GM19099 (cell line): ENCODE measurements around the gene CDK5RAP3.

Experiments
- POLR2A ChIP-seq: IDR thresholded peaks from 3 replicates; pipeline ENCODE4 v1.6.1; 2011; ENCODE audit warnings: low read depth; ENCODE audit not compliant: insufficient read length; ENCODE audit errors: extremely low read depth

CDK5RAP3 gene

DNA sequence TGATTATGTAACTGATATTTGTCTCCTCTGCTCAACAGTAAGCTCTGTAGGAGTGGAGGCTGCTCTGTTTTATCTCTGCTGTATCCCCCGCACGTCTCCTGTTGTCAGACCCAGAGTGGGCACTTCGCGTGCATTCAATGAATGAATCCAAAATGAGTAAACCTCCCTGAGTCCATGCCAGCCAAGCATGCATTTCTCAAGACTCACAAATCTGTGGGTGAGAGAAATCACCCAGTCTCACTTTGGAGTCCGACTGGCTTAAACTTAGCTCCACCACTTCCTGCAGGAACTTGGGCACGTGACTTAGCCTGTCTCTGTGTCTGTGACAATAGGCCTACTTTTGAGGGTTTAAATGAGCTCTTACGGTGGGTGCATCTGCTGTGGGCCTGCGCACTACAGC, 25.8 kb upstream of the CDK5RAP3 start:
- TF ChIP-seq POLR2A = no peak

DNA sequence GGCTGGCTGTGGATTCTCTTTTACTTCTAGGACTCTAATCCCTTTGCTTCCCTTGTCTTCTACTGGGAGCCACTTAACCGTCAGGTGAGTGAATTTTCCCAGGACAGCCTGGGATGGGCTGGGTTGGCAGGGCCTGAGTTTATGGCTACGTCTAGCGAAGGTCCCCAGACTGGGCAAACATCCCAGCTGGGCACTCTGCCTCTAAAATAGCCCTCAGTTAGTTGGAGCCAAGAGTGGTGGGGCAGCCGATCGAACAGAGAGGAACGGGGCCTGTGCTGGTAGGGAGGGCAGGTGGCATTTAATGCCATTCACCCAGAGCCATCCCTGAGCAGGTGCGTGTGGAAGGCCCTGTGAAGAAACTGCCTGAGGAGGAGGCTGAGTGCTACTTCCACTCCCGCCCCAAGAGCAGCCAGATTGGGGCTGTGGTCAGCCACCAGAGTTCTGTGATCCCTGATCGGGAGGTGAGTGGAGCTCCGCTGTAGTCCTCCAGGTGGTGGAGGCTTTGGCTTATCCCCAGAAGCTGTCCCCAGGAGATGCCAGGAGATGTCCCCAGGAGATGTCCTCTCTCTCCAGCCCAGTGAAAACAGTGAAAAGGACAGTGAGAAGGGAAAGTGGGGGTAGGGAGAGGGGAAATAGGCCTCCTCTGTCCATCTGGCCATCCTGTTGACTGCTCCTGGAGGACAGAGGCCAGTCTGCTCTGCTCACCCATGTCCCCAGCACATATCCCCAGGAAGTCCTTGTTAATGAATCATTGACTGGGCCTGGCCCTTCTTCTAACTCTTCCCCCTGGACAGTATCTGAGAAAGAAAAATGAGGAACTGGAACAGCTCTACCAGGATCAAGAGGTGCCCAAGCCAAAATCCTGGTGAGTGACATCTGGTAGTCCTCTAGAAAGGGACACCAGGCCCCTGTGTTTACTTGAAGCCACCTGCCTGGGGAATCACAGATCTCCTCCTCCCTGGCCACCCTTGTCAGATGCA, 25.1 kb upstream of the CDK5RAP3 start:
- TF ChIP-seq POLR2A = no peak

DNA sequence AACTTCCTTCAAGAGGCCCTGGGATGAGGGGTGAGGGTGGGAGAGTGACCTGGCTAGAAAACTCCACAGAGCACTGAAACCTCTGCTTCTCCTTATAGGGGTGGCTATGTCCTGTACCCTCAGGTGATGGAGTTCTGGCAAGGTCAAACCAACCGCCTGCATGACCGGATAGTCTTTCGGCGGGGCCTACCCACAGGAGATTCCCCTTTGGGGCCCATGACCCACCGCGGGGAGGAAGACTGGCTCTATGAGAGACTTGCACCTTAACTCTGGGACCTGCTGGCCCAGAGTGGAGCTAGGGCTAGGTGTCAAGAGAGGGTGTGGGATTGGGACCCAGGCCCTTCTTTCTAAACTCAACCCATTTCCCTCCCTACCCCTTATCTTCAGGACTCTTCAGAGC, 24.4 kb upstream of the CDK5RAP3 start:
- TF ChIP-seq POLR2A = no peak

DNA sequence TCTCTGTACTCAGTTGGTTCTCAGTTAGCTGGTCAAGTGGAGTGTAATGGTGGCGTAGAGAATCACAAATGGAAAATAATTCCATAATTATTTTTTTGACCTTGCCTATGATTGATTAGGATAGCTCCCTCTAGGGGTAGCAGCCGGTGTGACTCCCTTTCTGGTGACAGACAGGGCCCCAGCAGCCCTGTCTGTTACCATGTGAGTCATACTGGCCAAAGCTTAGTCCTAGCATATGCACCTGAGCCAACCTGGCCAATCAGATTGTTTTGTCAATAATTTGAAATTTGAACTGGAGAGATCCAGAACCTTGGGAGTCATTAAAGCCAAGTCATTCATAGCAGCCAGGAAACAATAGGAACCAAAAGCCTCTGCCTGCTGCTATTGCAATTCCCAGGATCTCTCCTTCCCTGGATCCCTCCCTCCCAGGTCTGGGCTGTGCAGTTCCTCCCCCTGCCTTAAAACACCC, 23.9 kb upstream of the CDK5RAP3 start:
- no peak for TF ChIP-seq POLR2A

DNA sequence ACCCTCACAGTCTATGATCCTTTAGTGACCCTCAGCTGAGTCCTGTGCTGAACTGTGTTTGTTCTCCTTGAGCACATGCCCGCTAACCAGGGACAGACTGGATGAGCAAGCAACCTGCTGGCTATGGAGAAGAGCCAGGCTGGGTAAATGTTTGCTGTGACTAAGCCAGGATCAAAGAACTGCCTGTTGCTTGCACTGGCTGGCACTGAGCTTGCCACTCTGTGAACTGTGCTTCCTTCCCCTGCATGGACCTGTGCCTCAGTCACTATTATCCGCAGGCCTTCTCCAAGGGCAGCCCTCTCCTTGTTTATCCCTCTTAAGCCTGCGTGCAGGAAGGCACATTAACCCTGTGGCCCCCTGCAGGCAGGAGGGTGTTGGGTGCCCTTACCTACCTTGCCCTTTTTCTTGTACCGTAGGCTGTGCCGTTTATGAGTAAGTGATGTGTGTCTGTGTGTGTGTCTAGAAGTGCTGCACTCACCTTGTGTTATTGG, 22.2 kb upstream of the CDK5RAP3 start:
- no peak for TF ChIP-seq POLR2A

DNA sequence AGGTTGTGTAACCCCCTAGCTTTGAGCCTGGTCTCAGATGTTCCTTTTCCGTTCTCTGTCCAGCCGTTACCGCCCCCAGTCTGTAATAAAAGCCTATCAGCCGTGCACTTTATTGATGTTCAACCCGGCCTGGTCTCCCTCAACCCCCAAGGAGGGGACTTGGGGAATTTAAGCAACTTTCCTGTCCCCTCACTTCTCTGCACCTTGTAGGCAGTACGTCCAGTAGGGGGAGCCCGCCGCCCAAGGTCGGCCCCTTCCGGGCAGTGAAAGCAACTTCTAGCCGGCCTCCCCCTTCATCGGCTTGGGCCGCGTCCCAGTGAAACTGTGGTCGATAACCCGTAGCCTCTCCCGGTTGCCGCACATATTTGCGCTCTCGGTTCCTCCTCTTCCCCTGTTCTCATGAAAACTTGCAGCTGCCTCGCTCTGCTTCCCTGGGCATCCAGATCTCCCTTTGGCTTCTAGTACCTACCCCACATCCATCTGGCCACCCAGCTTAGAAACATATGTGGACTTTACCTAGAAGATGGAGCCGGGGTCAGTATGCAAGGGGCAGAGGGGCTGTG, 21.6 kb upstream of the CDK5RAP3 start:
- peak; percentile 28 for TF ChIP-seq POLR2A

DNA sequence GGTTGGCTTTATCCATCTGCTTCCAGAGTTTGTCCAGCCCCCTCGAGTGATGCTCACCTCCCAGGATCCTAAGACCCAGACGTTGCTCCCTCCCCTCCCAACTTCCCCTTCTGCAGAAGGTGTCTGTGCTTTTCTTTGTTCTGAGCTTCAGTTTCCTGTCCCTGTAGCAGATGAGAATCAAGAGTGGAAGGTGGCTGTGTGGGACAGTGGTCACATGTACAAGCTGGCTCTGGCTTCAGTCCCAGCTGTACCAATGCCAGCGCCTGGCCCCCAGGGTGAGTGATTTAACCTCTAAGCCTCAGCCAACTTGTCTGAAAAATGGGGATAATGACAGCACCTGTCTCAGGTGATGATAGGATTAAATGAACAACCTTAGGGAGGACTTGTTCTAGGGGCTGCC, 21.0 kb upstream of the CDK5RAP3 start:
- TF ChIP-seq POLR2A = no peak

DNA sequence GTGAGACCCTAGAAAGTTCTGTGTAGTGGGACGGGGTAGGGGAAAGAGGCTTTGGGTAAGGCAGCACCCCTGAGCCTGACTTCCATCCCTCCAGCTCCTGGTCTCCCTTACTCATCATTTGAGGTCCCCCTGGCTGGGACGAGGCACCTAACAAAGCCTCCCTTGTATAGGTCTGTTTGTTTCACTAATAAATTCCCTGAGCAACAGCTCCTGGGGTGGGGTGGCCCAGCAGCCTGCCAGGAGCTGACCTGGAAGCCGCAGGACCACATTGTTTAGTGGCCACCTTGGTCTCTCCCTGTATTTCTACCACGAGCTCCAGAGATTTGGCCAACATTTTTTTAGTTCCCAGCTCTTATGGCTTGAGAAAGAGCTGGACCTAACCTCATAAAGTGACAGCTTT, 20.5 kb upstream of the CDK5RAP3 start:
- no peak for TF ChIP-seq POLR2A

DNA sequence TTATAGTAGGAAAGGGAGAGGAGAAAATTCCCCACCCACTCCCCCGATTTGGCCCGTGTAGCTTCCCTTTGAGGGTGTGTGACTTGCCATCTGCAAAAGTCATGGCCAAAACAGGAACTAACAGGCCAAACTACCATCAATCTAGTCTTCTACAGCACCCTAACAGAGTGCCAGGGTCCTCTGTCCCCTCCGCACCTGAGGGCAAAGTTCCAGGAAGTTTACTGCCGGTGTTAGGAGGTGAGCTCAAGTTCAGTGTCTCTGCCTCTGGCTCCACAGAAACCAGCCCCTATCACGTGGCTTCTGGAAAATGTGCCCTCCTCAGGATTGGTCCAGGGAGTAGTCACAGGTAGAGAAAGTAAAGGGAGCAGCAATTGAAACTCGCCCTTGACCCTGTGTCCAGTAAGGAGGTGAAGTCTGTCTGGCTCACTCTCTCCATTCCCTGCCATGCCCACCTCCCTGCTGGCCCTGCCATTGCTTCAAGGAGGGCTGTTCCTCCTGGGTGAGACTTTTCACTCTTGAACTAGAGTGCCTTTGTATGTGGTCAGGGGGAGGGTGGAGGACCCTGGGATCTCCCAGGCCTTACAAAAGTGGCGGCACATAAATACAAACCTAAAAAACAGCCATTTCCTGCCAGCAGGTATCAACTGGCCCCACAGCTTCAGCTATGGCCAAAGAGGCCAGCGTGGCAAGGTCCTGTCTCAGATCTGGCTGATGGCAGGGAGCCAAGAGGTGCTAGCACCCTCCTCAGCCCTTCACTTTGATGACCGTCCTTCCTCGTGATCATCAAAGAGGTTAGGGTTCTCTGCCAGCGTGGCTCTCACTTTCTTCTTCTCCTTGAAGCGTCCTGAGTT, 18.5 kb upstream of the CDK5RAP3 start:
- no peak for TF ChIP-seq POLR2A

DNA sequence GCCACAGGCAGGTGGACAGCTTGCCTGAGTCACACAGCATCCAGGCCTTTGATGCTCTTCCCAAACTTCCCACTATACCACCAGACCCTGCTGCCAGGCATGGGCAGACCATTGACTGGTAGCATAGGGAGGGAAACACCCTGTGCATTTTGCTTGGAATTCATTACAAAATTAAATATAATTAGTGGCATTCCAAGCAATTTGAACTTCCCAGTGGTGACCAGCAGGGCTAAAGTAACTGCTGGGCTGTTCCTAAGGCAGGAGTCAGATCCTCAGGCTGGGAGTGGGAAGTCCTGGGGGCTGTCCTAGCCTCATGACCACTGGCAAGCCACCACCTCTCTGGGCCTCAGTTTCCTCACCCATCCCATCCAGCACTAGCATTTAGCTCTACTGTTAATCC, 17.0 kb upstream of the CDK5RAP3 start:
- no peak for TF ChIP-seq POLR2A

DNA sequence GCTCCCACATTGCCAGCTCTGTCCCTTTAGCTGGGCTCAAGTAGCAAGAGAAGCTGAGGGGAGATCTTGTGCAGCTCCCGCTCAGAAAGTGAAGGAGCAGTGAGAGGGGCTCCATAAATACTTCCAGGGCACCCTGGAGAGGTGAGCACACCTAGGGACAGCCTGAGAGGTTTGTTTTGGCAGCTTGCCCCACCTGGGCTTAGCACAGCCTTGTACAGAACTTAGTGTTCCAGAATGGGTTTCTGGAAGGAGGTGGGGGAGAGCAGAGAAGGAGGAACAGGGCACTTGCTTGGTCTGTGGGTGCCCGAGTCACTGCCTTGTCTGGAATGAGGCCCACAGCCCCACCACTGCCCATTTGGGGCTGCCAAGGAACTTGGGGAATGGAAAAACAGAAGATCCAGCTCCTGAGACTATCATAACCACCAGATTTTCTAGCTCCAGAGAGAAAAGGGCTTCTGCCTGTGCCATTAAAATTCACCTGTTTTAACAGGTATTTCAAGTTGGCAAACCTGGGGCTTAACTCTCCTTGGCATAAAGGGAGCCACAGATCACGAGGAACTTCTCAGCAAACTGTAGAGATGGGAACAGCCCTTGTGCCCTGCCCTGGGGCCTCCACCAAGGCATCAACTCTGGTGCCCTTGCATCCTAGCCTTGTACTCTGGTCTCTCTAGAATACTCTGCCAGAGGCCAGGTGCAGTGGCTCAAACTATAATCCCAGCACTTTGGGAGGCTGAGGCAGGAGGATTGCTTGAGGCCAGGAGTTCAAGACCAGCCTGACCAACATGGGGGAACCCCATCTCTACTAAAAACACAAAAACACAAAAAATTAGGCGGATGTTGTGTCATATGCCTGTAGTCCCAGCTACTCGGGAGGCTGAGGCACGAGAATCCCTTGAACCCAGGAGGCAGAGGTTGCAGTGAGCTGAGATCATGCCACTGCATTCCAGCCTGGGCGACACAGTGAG, 15.1 kb upstream of the CDK5RAP3 start:
- TF ChIP-seq POLR2A = no peak

DNA sequence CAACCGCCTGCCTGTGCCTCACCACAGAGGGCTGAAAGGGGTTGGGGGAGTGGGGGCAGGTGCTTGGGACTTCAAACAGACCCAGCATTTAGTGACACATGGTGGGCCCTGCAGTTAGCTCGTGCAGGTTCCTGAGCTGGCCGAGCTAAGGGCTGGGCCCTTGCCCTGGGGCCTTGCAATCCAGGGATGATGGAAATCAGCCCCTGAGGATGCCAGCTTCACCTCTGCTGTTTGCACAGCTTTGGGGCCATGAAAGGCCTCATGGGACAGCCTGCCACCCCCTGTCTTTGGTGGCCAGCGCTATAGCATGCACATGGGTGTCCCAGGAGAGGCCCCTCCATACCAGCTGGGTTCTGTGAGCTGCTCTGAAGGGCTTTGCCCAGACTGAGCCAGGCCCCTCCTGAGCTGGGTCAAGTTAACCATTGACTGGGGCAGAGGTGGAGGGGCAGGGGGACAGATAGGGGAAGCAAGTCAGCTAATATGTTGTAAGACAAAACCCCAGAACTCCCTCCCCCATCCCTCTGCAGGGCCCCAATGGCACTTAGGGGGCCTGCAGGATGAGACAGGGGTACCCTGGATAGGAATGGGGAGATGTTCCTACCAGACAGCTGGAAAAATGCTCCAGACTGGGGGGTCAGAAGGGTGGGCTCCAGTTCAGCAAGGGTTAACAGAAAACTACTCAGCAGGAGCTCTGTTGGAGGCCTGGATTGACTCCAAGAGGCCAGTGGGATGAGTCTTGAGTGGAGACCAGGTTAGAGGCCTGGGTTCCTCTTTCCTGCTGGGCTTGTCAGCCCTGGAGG, 13.9 kb upstream of the CDK5RAP3 start:
- TF ChIP-seq POLR2A = no peak

DNA sequence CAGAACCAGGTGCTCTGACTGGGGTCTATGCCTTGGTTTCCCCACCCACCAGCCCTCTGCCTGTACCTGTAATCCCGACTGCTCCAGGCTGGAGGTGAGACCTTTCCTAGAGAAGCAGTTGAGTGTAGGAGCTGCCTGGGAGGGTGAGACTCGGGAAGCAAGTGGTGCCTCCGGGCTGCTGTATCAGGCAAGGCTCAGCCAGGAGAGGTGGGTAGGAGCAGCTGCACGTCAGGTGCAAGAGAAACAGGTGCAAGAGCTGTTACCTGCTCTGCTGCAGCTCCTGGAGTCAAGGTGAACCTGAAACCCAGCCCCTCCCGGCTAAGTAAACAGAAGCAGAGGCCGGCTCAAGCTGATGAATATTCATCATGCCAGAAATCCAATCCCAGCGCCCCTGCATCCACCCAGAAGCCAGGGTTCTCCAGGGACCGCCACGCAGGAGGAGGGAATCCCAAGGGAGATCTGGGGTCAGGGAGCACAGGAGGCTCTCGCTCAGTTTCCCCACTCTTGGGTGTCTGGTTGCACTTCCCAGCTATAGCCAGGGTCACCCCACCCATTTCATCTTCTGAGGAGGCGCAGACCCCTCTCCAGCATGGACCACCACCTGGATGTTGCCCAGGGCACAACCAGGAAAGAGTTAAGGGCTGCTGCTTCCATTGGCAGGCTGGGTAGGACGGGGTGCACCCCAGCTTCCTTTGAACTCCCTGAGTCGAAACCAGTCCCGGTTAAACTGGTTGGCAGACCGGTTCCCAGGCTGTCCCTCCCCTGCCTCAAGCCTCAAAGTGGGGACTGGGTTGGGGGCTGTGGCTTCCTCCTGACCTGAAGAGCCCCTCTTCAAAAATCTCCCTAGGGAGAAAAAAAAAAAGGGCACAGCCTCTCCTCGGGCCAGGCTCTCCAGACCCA, 13.1 kb upstream of the CDK5RAP3 start, which contains the start of gene PRR15L:
Gene PRR15L (minus strand): TSS at position 293 of the 900 bp plus-strand sequence. CDS start 4,649 bp downstream, outside the sequence.
- TF ChIP-seq POLR2A = no peak
